Left ventricle myocardium inferior (tissue), 1 donor: ENCODE results near the gene GIMAP6. TPM values are rescaled to one million over a fixed set of nuclear protein-coding genes. Genes with fewer than 3 reads are reported as not detected.
"Not testable (repeated sequence)": the region's sequence is repeated elsewhere in the genome, so short reads cannot be mapped to it uniquely, and the experiment has no call there.

Experiments
- DNase-seq: peaks from one replicate; pipeline ENCODE4 v3.0.0-alpha.2; 2020
- H3K27ac ChIP-seq: fragments of 200-600 bp; replicated peaks from 2 replicates; pipeline ENCODE4 v1.8.0; 2021
- H3K27me3 ChIP-seq: fragments of 200-600 bp; 2 replicates; pipeline ENCODE4 v1.8.0; 2021; ENCODE audit warnings: low read depth
- H3K36me3 ChIP-seq: fragments of 200-600 bp; 2 replicates; pipeline ENCODE4 v1.8.0; 2021
- H3K4me1 ChIP-seq: fragments of 200-600 bp; 2 replicates; pipeline ENCODE4 v1.8.0; 2021
- H3K4me3 ChIP-seq: fragments of 200-600 bp; 2 replicates; pipeline ENCODE4 v1.8.0; 2021; ENCODE audit warnings: mild to moderate bottlenecking, moderate library complexity
- H3K9me3 ChIP-seq: fragments of 200-600 bp; replicated peaks from 2 replicates; pipeline ENCODE4 v1.8.0; 2021
- CTCF ChIP-seq: fragments of 200-600 bp; IDR thresholded peaks from 2 replicates; pipeline ENCODE4 v1.8.0; 2021; ENCODE audit warnings: antibody characterized with exemption, mild to moderate bottlenecking, borderline replicate concordance
- intact Hi-C: fragments of 100-400 bp; cut with micrococcal nuclease; formaldehyde crosslinking; loops from one replicate; pipeline ENCODE4 v1.11.0; 2022
- total RNA-seq: library from RNA; stranded (reverse); fragmentation: NEBNext Ultra II Directional; extraction: Animal tissue kit (Norgen Biotek cat#: 25700); gene quantifications from one replicate; pipeline ENCODE4 v1.2.1, GENCODE V29; 2021
- donor health status: DM: no; HTN: yes; CAD: no; lungs with severe emphysema.

Gene GIMAP6
- total RNA-seq, 1 donor from 2014 or later: 24.3 TPM

GRCh38 chr7:150621376-150621775, 10.8 kb downstream of the GIMAP6 start:
- peaks cover 5% of the 10 kb centered on the region for H3K36me3 ChIP-seq
- peaks cover 4% of the 10 kb centered on the region for H3K9me3 ChIP-seq
- intact Hi-C loops: no loop called here
- no peaks in the 10 kb centered on the region for H3K27me3 ChIP-seq
- TF ChIP-seq CTCF: no peak
- no peak for DNase-seq
- H3K27ac ChIP-seq: peak overlapping the region; percentile 64
- H3K4me3 ChIP-seq: no peak overlapping the region
- peaks cover 9% of the 10 kb centered on the region for H3K4me1 ChIP-seq

- intact Hi-C loops: no loop called here
- peak overlapping the region; percentile 64 for H3K27ac ChIP-seq
- no peak for DNase-seq
These were observed 11.4 kb downstream of the GIMAP6 start for GRCh38 chr7:150620617-150621371.

GRCh38 chr7:150620061-150620460, 12.1 kb downstream of the GIMAP6 start:
- peaks cover 4% of the 10 kb centered on the region for H3K9me3 ChIP-seq
- no peaks in the 10 kb centered on the region for H3K27me3 ChIP-seq
- H3K4me1 ChIP-seq: peaks cover 5% of the 10 kb centered on the region
- no peak for DNase-seq
- no peaks in the 10 kb centered on the region for H3K36me3 ChIP-seq
- H3K4me3 ChIP-seq: no peak overlapping the region
- intact Hi-C loops: no loop called here
- TF ChIP-seq CTCF: no peak
- peak overlapping the region; percentile 64 for H3K27ac ChIP-seq

More at GRCh38 chr7:150620617-150621371, 11.4 kb downstream of the GIMAP6 start:
- Histone ChIP-seq H3K4me3 (no peak overlapping the region), H3K36me3 (no peaks in the 10 kb centered on the region), H3K4me1 (peaks cover 5% of the 10 kb centered on the region), H3K27me3 (no peaks in the 10 kb centered on the region), H3K9me3 (peaks cover 4% of the 10 kb centered on the region)
- TF ChIP-seq CTCF: no peak

GRCh38 chr7:150615221-150615755, 16.9 kb downstream of the GIMAP6 start:
- H3K27me3 ChIP-seq, H3K4me3 ChIP-seq, DNase-seq, H3K4me1 ChIP-seq, H3K9me3 ChIP-seq, intact Hi-C loops, H3K27ac ChIP-seq, H3K36me3 ChIP-seq: not testable (repeated sequence)

GRCh38 chr7:150614426-150614825, 17.8 kb downstream of the GIMAP6 start:
- H3K27me3 ChIP-seq, H3K27ac ChIP-seq, H3K4me3 ChIP-seq, DNase-seq, H3K9me3 ChIP-seq, intact Hi-C loops, H3K36me3 ChIP-seq, H3K4me1 ChIP-seq: not testable (repeated sequence)

GRCh38 chr7:150613880-150614279, 18.3 kb downstream of the GIMAP6 start:
- H3K9me3 ChIP-seq: peaks cover 4% of the 10 kb centered on the region
- no peak for DNase-seq
- intact Hi-C loops: no loop called here
- no peak for TF ChIP-seq CTCF
- no peaks in the 10 kb centered on the region for H3K36me3 ChIP-seq
- no peak overlapping the region for H3K27ac ChIP-seq
- no peaks in the 10 kb centered on the region for H3K4me1 ChIP-seq
- no peak overlapping the region for H3K4me3 ChIP-seq
- H3K27me3 ChIP-seq: no peaks in the 10 kb centered on the region
